Fibroblast of mammary gland (primary cell): Measurements from ENCODE around the gene ELOVL5.
A peak's percentile ranks its signal among the peaks of the same experiment; 100 is the strongest.

Source experiments
- DNase-seq: peaks from one replicate; pipeline ENCODE4 v3.0.0-alpha.2; 2010; ENCODE audit warnings: low read depth
- H3K4me3 ChIP-seq: 2 replicates; pipeline ENCODE4 v1.5.1; 2011; ENCODE audit warnings: low read depth, mild to moderate bottlenecking, low read length, moderate library complexity; ENCODE audit not compliant: control insufficient read depth
- CTCF ChIP-seq: conservative IDR thresholded peaks from 2 replicates; pipeline ENCODE4 v1.5.1; 2011; ENCODE audit warnings: low read depth, low read length, inconsistent platforms; ENCODE audit not compliant: control insufficient read depth, insufficient read depth

Gene ELOVL5

GRCh38 chr6:53382421-53382820, 33.7 kb upstream of the ELOVL5 start:
- DNase-seq = no peak
- TF ChIP-seq CTCF = no peak

GRCh38 chr6:53378208-53378607, 29.5 kb upstream of the ELOVL5 start:
- DNase-seq = peak; percentile 49
- no peak overlapping the region for H3K4me3 ChIP-seq
- no peak for TF ChIP-seq CTCF

More at GRCh38 chr6:53382421-53382820, 33.7 kb upstream of the ELOVL5 start:
- no peak overlapping the region for H3K4me3 ChIP-seq

GRCh38 chr6:53377793-53378192, 29.0 kb upstream of the ELOVL5 start:
- DNase-seq = no peak
- TF ChIP-seq CTCF = no peak

GRCh38 chr6:53377289-53377688, 28.5 kb upstream of the ELOVL5 start:
- H3K4me3 ChIP-seq = no peak overlapping the region
- no peak for DNase-seq
- TF ChIP-seq CTCF = no peak

More at GRCh38 chr6:53377793-53378192, 29.0 kb upstream of the ELOVL5 start:
- H3K4me3 ChIP-seq = no peak overlapping the region

- no peak for TF ChIP-seq CTCF
- no peak overlapping the region for H3K4me3 ChIP-seq
- no peak for DNase-seq
Observed at GRCh38 chr6:53376661-53377226, 28.0 kb upstream of the ELOVL5 start.

GRCh38 chr6:53375847-53376246, 27.1 kb upstream of the ELOVL5 start:
- peak; percentile 25 for DNase-seq
- H3K4me3 ChIP-seq = no peak overlapping the region
- no peak for TF ChIP-seq CTCF

GRCh38 chr6:53373638-53374037, 24.9 kb upstream of the ELOVL5 start:
- no peak for TF ChIP-seq CTCF
- no peak overlapping the region for H3K4me3 ChIP-seq
- no peak for DNase-seq
